H9 (cell line): ENCODE data around the gene DPYD. TPM values are rescaled to one million over a fixed set of nuclear protein-coding genes. Genes with fewer than 3 reads are reported as not detected.

ENCODE experiments used
- DNase-seq: peaks from one replicate; pipeline ENCODE4 v3.0.0-alpha.2; 2017
- H2AFZ ChIP-seq: one replicate; pipeline ENCODE4 v1.6.1; 2013; ENCODE audit warnings: mild to moderate bottlenecking, low read length, control low read depth, moderate library complexity
- H2AK5ac ChIP-seq: 2 replicates; pipeline ENCODE4 v1.6.1; 2013; ENCODE audit warnings: low read length, control low read depth, mixed read lengths; ENCODE audit not compliant: insufficient read length
- H2BK120ac ChIP-seq: one replicate; pipeline ENCODE4 v1.6.1; 2013; ENCODE audit warnings: low read depth, mild to moderate bottlenecking, low read length, control low read depth, inconsistent platforms; ENCODE audit not compliant: poor library complexity, severe bottlenecking
- H2BK12ac ChIP-seq: 2 replicates; pipeline ENCODE4 v1.6.1; 2013; ENCODE audit warnings: low read length, control low read depth, mixed read lengths, low read depth; ENCODE audit not compliant: insufficient read length
- H2BK15ac ChIP-seq: 2 replicates; pipeline ENCODE4 v1.6.1; 2013; ENCODE audit warnings: low read depth, low read length, control low read depth
- H2BK20ac ChIP-seq: one replicate; pipeline ENCODE4 v1.6.1; 2013; ENCODE audit warnings: low read depth, mild to moderate bottlenecking, low read length, control low read depth, inconsistent platforms; ENCODE audit not compliant: poor library complexity, severe bottlenecking
- H2BK5ac ChIP-seq: 2 replicates; pipeline ENCODE4 v1.6.1; 2013; ENCODE audit warnings: low read length, control low read depth, mixed read lengths; ENCODE audit not compliant: insufficient read length
- H3K14ac ChIP-seq: 2 replicates; pipeline ENCODE4 v1.6.1; 2013; ENCODE audit warnings: low read length, control low read depth; ENCODE audit not compliant: insufficient read depth
- H3K18ac ChIP-seq: 2 replicates; pipeline ENCODE4 v1.6.1; 2013; ENCODE audit warnings: low read depth, mild to moderate bottlenecking, mixed read lengths, low read length, control low read depth; ENCODE audit not compliant: insufficient read length
- H3K23ac ChIP-seq: 2 replicates; pipeline ENCODE4 v1.6.1; 2013; ENCODE audit warnings: low read length, control low read depth, mixed read lengths, low read depth; ENCODE audit not compliant: insufficient read length
- H3K23me2 ChIP-seq: 2 replicates; pipeline ENCODE4 v1.6.1; 2013; ENCODE audit warnings: low read depth, mild to moderate bottlenecking, mixed read lengths, low read length, control low read depth; ENCODE audit not compliant: insufficient read length, poor library complexity, severe bottlenecking
- H3K27ac ChIP-seq: 2 replicates; pipeline ENCODE4 v1.5.1; 2013; ENCODE audit warnings: low read length, control low read depth, mixed read lengths, low read depth; ENCODE audit not compliant: insufficient read length
- H3K27me3 ChIP-seq: 2 replicates; pipeline ENCODE4 v1.6.1; 2013; ENCODE audit warnings: low read length, control low read depth, inconsistent platforms; ENCODE audit not compliant: insufficient read depth
- H3K4ac ChIP-seq: 2 replicates; pipeline ENCODE4 v1.6.1; 2013; ENCODE audit warnings: low read depth, mild to moderate bottlenecking, control low read depth, inconsistent platforms, low read length, moderate library complexity
- H3K4me1 ChIP-seq: 2 replicates; pipeline ENCODE4 v1.6.1; 2013; ENCODE audit warnings: low read length, control low read depth, inconsistent platforms; ENCODE audit not compliant: insufficient read depth
- H3K4me2 ChIP-seq: 2 replicates; pipeline ENCODE4 v1.6.1; 2013; ENCODE audit warnings: low read length, control low read depth, mixed read lengths; ENCODE audit not compliant: insufficient read length, insufficient read depth
- H3K56ac ChIP-seq: 2 replicates; pipeline ENCODE4 v1.6.1; 2013; ENCODE audit warnings: low read depth, mild to moderate bottlenecking, mixed read lengths, low read length, control low read depth; ENCODE audit not compliant: insufficient read length
- H3K79me1 ChIP-seq: 2 replicates; pipeline ENCODE4 v1.6.1; 2013; ENCODE audit warnings: low read depth, mild to moderate bottlenecking, moderate library complexity, low read length, control low read depth, inconsistent platforms; ENCODE audit not compliant: insufficient read depth, poor library complexity, severe bottlenecking
- H3K79me2 ChIP-seq: 2 replicates; pipeline ENCODE4 v1.6.1; 2013; ENCODE audit warnings: low read length, control low read depth, inconsistent platforms; ENCODE audit not compliant: insufficient read depth
- H3K9ac ChIP-seq: 2 replicates; pipeline ENCODE4 v1.6.1; 2013; ENCODE audit warnings: low read length, control low read depth, mixed read lengths; ENCODE audit not compliant: insufficient read length; ENCODE audit errors: extremely low read depth
- H3K9me3 ChIP-seq: one replicate; pipeline ENCODE4 v1.6.1; 2013; ENCODE audit warnings: low read depth, low read length, inconsistent platforms; ENCODE audit not compliant: control insufficient read depth
- H3T11ph ChIP-seq: one replicate; pipeline ENCODE4 v1.6.1; 2013; ENCODE audit warnings: mild to moderate bottlenecking, low read length, control low read depth, inconsistent platforms
- H4K20me1 ChIP-seq: one replicate; pipeline ENCODE4 v1.6.1; 2013; ENCODE audit not compliant: control insufficient read depth, insufficient read length, insufficient read depth
- H4K5ac ChIP-seq: 2 replicates; pipeline ENCODE4 v1.6.1; 2013; ENCODE audit warnings: low read depth, mild to moderate bottlenecking, mixed read lengths, low read length, control low read depth; ENCODE audit not compliant: insufficient read length
- H4K8ac ChIP-seq: replicated peaks from 2 replicates; pipeline ENCODE4 v1.6.1; 2013; ENCODE audit warnings: low read length, control low read depth, mixed read lengths, low read depth; ENCODE audit not compliant: insufficient read length
- H4K91ac ChIP-seq: 2 replicates; pipeline ENCODE4 v1.6.1; 2013; ENCODE audit warnings: low read depth, mild to moderate bottlenecking, moderate library complexity, mixed read lengths, low read length, control low read depth; ENCODE audit not compliant: insufficient read length
- H3K27ac Mint-ChIP-seq, 3 experiments: 2 replicates in 2 of 3; 3 replicates in 1 of 3; pipeline ENCODE4 v1.8.0; 2020 to 2021; ENCODE audit warnings: mixed read lengths in 3 of 3, mild to moderate bottlenecking in 1 of 3, moderate library complexity in 1 of 3
- H3K27me3 Mint-ChIP-seq: 2 replicates; pipeline ENCODE4 v1.8.0; 2021; ENCODE audit warnings: low read depth, mild to moderate bottlenecking, moderate library complexity, mixed read lengths
- H3K36me3 Mint-ChIP-seq, 3 experiments: 2 replicates in 2 of 3; 3 replicates in 1 of 3; pipeline ENCODE4 v1.8.0; 2020 to 2021; ENCODE audit warnings: low read depth in 3 of 3, mixed read lengths in 3 of 3; ENCODE audit not compliant: insufficient read depth in 1 of 3
- H3K4me1 Mint-ChIP-seq, 2 experiments: 2 replicates each; pipeline ENCODE4 v1.8.0; 2020; ENCODE audit warnings: mixed read lengths in 2 of 2
- H3K4me3 Mint-ChIP-seq, 2 experiments: 2 replicates in 1 of 2; 3 replicates in 1 of 2; pipeline ENCODE4 v1.8.0; 2020 to 2021; ENCODE audit warnings: mild to moderate bottlenecking in 2 of 2, mixed read lengths in 2 of 2, moderate library complexity in 1 of 2
- H3K9me3 Mint-ChIP-seq, 2 experiments: 2 replicates in 1 of 2; 3 replicates in 1 of 2; pipeline ENCODE4 v1.8.0; 2020; ENCODE audit warnings: mild to moderate bottlenecking in 2 of 2, mixed read lengths in 2 of 2, moderate library complexity in 1 of 2
- total RNA-seq: library from RNA; stranded (reverse); gene quantifications from 2 replicates; pipeline ENCODE4 v1.2.1, GENCODE V29; 2021
- TF ChIP-seq, protein P1 (sequence below): fragments of 200-600 bp; sonication (generic); conservative IDR thresholded peaks from 3 replicates; pipeline ENCODE4 v1.8.0; 2021; ENCODE audit warnings: antibody characterized with exemption, mild to moderate bottlenecking

The DPYD gene
- total RNA-seq, 1 experiment from 2014 or later = 0.37 TPM

- no peak overlapping the region for H4K91ac ChIP-seq
- no peak overlapping the region for H4K8ac ChIP-seq
- no peak overlapping the region for H2BK12ac ChIP-seq
- H3K4me2 ChIP-seq = no peak overlapping the region
- H3K4ac ChIP-seq = no peak overlapping the region
- H3K9me3 ChIP-seq = no peaks in the 10 kb centered on the region
- no peaks in the 10 kb centered on the region for H3K27me3 ChIP-seq
- H3K27ac ChIP-seq = no peak overlapping the region
- no peak overlapping the region for H3K9ac ChIP-seq
- H2BK20ac ChIP-seq = no peak overlapping the region
- H3K4me3 Mint-ChIP-seq = no peak overlapping the region
- H3K27me3 Mint-ChIP-seq = no peaks in the 10 kb centered on the region
- TF ChIP-seq, protein P1, sequence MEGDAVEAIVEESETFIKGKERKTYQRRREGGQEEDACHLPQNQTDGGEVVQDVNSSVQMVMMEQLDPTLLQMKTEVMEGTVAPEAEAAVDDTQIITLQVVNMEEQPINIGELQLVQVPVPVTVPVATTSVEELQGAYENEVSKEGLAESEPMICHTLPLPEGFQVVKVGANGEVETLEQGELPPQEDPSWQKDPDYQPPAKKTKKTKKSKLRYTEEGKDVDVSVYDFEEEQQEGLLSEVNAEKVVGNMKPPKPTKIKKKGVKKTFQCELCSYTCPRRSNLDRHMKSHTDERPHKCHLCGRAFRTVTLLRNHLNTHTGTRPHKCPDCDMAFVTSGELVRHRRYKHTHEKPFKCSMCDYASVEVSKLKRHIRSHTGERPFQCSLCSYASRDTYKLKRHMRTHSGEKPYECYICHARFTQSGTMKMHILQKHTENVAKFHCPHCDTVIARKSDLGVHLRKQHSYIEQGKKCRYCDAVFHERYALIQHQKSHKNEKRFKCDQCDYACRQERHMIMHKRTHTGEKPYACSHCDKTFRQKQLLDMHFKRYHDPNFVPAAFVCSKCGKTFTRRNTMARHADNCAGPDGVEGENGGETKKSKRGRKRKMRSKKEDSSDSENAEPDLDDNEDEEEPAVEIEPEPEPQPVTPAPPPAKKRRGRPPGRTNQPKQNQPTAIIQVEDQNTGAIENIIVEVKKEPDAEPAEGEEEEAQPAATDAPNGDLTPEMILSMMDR = no peak
- H3T11ph ChIP-seq = no peak overlapping the region
- no peaks in the 10 kb centered on the region; a peak in 1 of 7 replicates for H3K36me3 Mint-ChIP-seq
- H3K4me1 ChIP-seq = no peaks in the 10 kb centered on the region
- no peak overlapping the region for H2AK5ac ChIP-seq
- H2BK15ac ChIP-seq = no peak overlapping the region
- no peaks in the 10 kb centered on the region for H4K20me1 ChIP-seq
- no peaks in the 10 kb centered on the region for H3K79me2 ChIP-seq
- H3K27ac Mint-ChIP-seq = no peak overlapping the region
- H2AFZ ChIP-seq = no peak overlapping the region
- no peaks in the 10 kb centered on the region for H3K79me1 ChIP-seq
- H3K18ac ChIP-seq = no peak overlapping the region
- no peak for DNase-seq
- no peak overlapping the region for H2BK5ac ChIP-seq
- H4K5ac ChIP-seq = no peak overlapping the region
- H3K9me3 Mint-ChIP-seq = no peaks in the 10 kb centered on the region; a peak in 1 of 5 replicates
- H3K4me1 Mint-ChIP-seq = no peaks in the 10 kb centered on the region
- H3K14ac ChIP-seq = no peak overlapping the region
- H3K56ac ChIP-seq = no peak overlapping the region
- H2BK120ac ChIP-seq = no peak overlapping the region
- no peak overlapping the region for H3K23ac ChIP-seq
- H3K23me2 ChIP-seq = no peaks in the 10 kb centered on the region
Observed at GRCh38 chr1:97691325-97691724, 229.5 kb downstream of the DPYD start.
